Measurements from ENCODE around the gene G6PD.
"Not testable (repeated sequence)": the region's sequence is repeated elsewhere in the genome, so short reads cannot be mapped to it uniquely, and the experiment has no call there.

Gene G6PD

GRCh38 chrX:154542723-154543424 is 3.8 kb downstream of the G6PD start:
- DNase-seq (ENCODE audit: low spot score): no peak

- DNase-seq (ENCODE audit: low spot score): peak; percentile 89
Measured at GRCh38 chrX:154541896-154542722, 4.5 kb downstream of the G6PD start.

- DNase-seq (ENCODE audit: low spot score): no peak
Measured at GRCh38 chrX:154541589-154541895, 5.1 kb downstream of the G6PD start.

GRCh38 chrX:154540897-154541535 is 5.6 kb downstream of the G6PD start:
- peak; percentile 27 for DNase-seq (ENCODE audit: low spot score)

GRCh38 chrX:154540365-154540764 is 6.3 kb downstream of the G6PD start:
- not testable (repeated sequence) for DNase-seq (ENCODE audit: low spot score)

GRCh38 chrX:154539077-154539476 is 7.6 kb downstream of the G6PD start:
- no peak for DNase-seq (ENCODE audit: low spot score)

GRCh38 chrX:154535892-154536291 is 10.8 kb downstream of the G6PD start:
- no peak for DNase-seq (ENCODE audit: low spot score)

GRCh38 chrX:154534526-154535322 is 11.9 kb downstream of the G6PD start:
- DNase-seq (ENCODE audit: low spot score): peak; percentile 92

- no peak for DNase-seq (ENCODE audit: low spot score)
Measured at GRCh38 chrX:154532690-154533089, 14.0 kb downstream of the G6PD start.

- DNase-seq (ENCODE audit: low spot score): peak; percentile 58
Measured at GRCh38 chrX:154531626-154532025, 15.0 kb downstream of the G6PD start.

- DNase-seq (ENCODE audit: low spot score): no peak
Measured at GRCh38 chrX:154530286-154530685, 16.4 kb downstream of the G6PD start.

- DNase-seq (ENCODE audit: low spot score): peak; percentile 37
Measured at GRCh38 chrX:154529206-154529612, 17.4 kb downstream of the G6PD start.

- DNase-seq (ENCODE audit: low spot score): peak; percentile 73
Measured at GRCh38 chrX:154526901-154527675, 19.6 kb downstream of the G6PD start.

- DNase-seq (ENCODE audit: low spot score): no peak
Measured at GRCh38 chrX:154525606-154526490, 20.8 kb downstream of the G6PD start.

GRCh38 chrX:154519389-154519788 is 27.3 kb downstream of the G6PD start:
- DNase-seq (ENCODE audit: low spot score): no peak

- DNase-seq (ENCODE audit: low spot score): no peak
Measured at GRCh38 chrX:154517101-154517781, 29.4 kb downstream of the G6PD start.

GRCh38 chrX:154516656-154517100 is 30.0 kb downstream of the G6PD start:
- no peak for DNase-seq (ENCODE audit: low spot score)

GRCh38 chrX:154515966-154516655 is 30.5 kb downstream of the G6PD start, which contains the start of gene FAM3A:
FAM3A (minus strand) TSS chrX:154516232; CDS start chrX:154515772, 460 bp downstream.
- peak; percentile 65 for DNase-seq (ENCODE audit: low spot score)

Measured in hepatic stellate cell (primary cell).